Body of pancreas (tissue), 4 donors: ENCODE measurements around the gene PLD6.

Experiments used
- CTCF ChIP-seq, 7 experiments: fragments of 450-650 bp in 4 of 7; fragments of 200-600 bp in 3 of 7; sonication (generic) in 3 of 7; IDR thresholded peaks; one replicate each; pipeline ENCODE4 v1.5.1; 2016 to 2019; ENCODE audit warnings: antibody characterized with exemption in 7 of 7
- POLR2A ChIP-seq, 3 donors: fragments of 450-650 bp; IDR thresholded peaks; one replicate each; pipeline ENCODE4 v1.6.1; 2016; ENCODE audit warnings: antibody characterized with exemption in 3 of 3, mild to moderate bottlenecking in 2 of 3

DNA sequence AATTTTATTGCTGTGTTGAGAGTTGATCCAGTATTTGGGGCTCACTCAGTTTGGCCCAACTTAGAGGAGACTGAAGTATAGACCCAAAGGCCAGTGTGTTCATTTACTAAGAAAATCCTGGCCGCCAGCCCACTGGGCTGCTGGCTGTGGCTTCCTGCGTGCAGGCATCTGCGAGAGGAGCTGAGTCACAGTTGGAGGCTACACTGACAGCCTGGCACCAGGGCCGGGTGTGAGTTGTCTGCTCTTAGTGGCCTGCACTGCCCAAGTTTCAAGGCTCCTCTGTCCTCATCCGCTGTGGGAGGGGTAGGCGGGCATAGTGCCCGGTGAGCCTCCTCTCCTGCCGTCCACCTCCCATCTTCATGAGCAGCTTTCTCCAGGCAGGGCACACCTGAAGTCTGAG, 54.2 kb downstream of the PLD6 start:
- TF ChIP-seq CTCF (IDR thresholded peaks at IDR 0.05) (no peak), POLR2A (IDR thresholded peaks at IDR 0.05) (no peak)
